Activated CD8-positive, alpha-beta memory T cell treated with anti-CD3 and anti-CD28 coated beads, Interleukin-2, amount 50 U/mL, for 24 hours (primary cell): ENCODE results near the gene NOSTRIN.
"Not testable (repeated sequence)": the region's sequence is repeated elsewhere in the genome, so short reads cannot be mapped to it uniquely, and the experiment has no call there.

Experiments
- DNase-seq: peaks from one replicate; pipeline ENCODE4 v3.0.0-alpha.2; 2020; ENCODE audit errors: extremely low read depth

Gene NOSTRIN

GRCh38 chr2:168882163-168882562, 79.7 kb downstream of the NOSTRIN start:
- DNase-seq, result not testable (repeated sequence)

GRCh38 chr2:168884975-168885374, 82.5 kb downstream of the NOSTRIN start:
- DNase-seq, result no peak

GRCh38 chr2:168889635-168890005, 87.2 kb downstream of the NOSTRIN start:
- no peak for DNase-seq

GRCh38 chr2:168890006-168890782, 87.8 kb downstream of the NOSTRIN start, which contains the start of gene SPC25:
Gene SPC25, minus strand, starts transcription at chr2:168890430. Its CDS starts 911 bp downstream, at chr2:168889519.
- DNase-seq, result peak; percentile 64

- no peak for DNase-seq
These were observed 89.9 kb downstream of the NOSTRIN start for GRCh38 chr2:168892327-168892726.

- no peak for DNase-seq
These were observed 91.7 kb downstream of the NOSTRIN start for GRCh38 chr2:168894101-168894500.

- DNase-seq, result no peak
These were observed 92.3 kb downstream of the NOSTRIN start for GRCh38 chr2:168894720-168895119.

GRCh38 chr2:168895771-168896170, 93.3 kb downstream of the NOSTRIN start:
- no peak for DNase-seq

- no peak for DNase-seq
These were observed 94.3 kb downstream of the NOSTRIN start for GRCh38 chr2:168896783-168897182.

GRCh38 chr2:168897449-168897848, 95.0 kb downstream of the NOSTRIN start:
- DNase-seq, result no peak

- no peak for DNase-seq
These were observed 98.6 kb downstream of the NOSTRIN start, which contains the start of gene G6PC2 for GRCh38 chr2:168901003-168901402. Gene G6PC2, plus strand, starts transcription at chr2:168901291. Its CDS starts 41 bp downstream, at chr2:168901332.

- DNase-seq, result no peak
These were observed 101.5 kb downstream of the NOSTRIN start for GRCh38 chr2:168903888-168904287.

- no peak for DNase-seq
These were observed 101.9 kb downstream of the NOSTRIN start for GRCh38 chr2:168904358-168904757.

- no peak for DNase-seq
These were observed 105.7 kb downstream of the NOSTRIN start for GRCh38 chr2:168907940-168908662.

GRCh38 chr2:168910330-168910729, 107.9 kb downstream of the NOSTRIN start:
- no peak for DNase-seq

GRCh38 chr2:168912466-168912865, 110.0 kb downstream of the NOSTRIN start:
- no peak for DNase-seq

GRCh38 chr2:168912901-168913369, 110.5 kb downstream of the NOSTRIN start:
- DNase-seq, result no peak

- DNase-seq, result no peak
These were observed 111.1 kb downstream of the NOSTRIN start for GRCh38 chr2:168913495-168913894.
